SK-N-SH treated with all-trans-retinoic acid at 6 μM for 48 hours (cell line): ENCODE measurements around the gene SORL1.

ENCODE experiments used
- ATAC-seq: fragments of 200-7000 bp; cut with Tn5 transposase; 3 replicates; pipeline ENCODE4 v1.9.1; 2020; ENCODE audit warnings: mild to moderate bottlenecking, moderate library complexity
- ARNTL ChIP-seq: fragments of 450-650 bp; formaldehyde crosslinking; IDR thresholded peaks from 2 replicates; pipeline ENCODE4 v1.5.0; 2020; ENCODE audit warnings: low read depth, mild to moderate bottlenecking, moderate library complexity, borderline replicate concordance
- CSDC2 ChIP-seq: fragments of 250-450 bp; sonication (Bioruptor Pico); IDR thresholded peaks from 2 replicates; pipeline ENCODE4 v1.5.0; 2020; ENCODE audit warnings: mild to moderate bottlenecking, moderate library complexity
- ESRRG ChIP-seq: fragments of 250-450 bp; sonication (Bioruptor Pico); IDR thresholded peaks from 2 replicates; pipeline ENCODE4 v1.6.1; 2021; ENCODE audit warnings: mild to moderate bottlenecking
- ISL1 ChIP-seq: fragments of 250-450 bp; sonication (Bioruptor Pico); IDR thresholded peaks from 2 replicates; pipeline ENCODE4 v2.1.2; 2022; ENCODE audit warnings: mild to moderate bottlenecking, moderate library complexity
- OSR1 ChIP-seq: fragments of 250-450 bp; sonication (Bioruptor Pico); IDR thresholded peaks from 2 replicates; pipeline ENCODE4 v1.8.0; 2022; ENCODE audit warnings: moderate library complexity, mild to moderate bottlenecking, inconsistent platforms
- PPARA ChIP-seq: fragments of 250-450 bp; sonication (Bioruptor Pico); IDR thresholded peaks from 2 replicates; pipeline ENCODE4 v1.5.0; 2020; ENCODE audit warnings: mild to moderate bottlenecking, borderline replicate concordance
- RARB ChIP-seq: fragments of 250-450 bp; sonication (Bioruptor Pico); IDR thresholded peaks from 2 replicates; pipeline ENCODE4 v1.8.0; 2021; ENCODE audit warnings: mild to moderate bottlenecking, moderate library complexity
- TCF4 ChIP-seq: fragments of 250-450 bp; sonication (Bioruptor Pico); IDR thresholded peaks from 2 replicates; pipeline ENCODE4 v1.8.0; 2021; ENCODE audit warnings: mild to moderate bottlenecking, moderate library complexity, borderline replicate concordance
- TOX ChIP-seq: fragments of 250-450 bp; sonication (Bioruptor Pico); IDR thresholded peaks from 2 replicates; pipeline ENCODE4 v1.8.0; 2021; ENCODE audit warnings: mild to moderate bottlenecking, moderate library complexity, borderline replicate concordance
- ZC3H10 ChIP-seq: fragments of 250-450 bp; sonication (Bioruptor Pico); IDR thresholded peaks from 2 replicates; pipeline ENCODE4 v1.5.1; 2021; ENCODE audit warnings: mild to moderate bottlenecking, moderate library complexity
- ZFP30 ChIP-seq: fragments of 450-650 bp; formaldehyde crosslinking; IDR thresholded peaks from 2 replicates; pipeline ENCODE4 v1.5.0; 2022; ENCODE audit warnings: mild to moderate bottlenecking, moderate library complexity
- ZNF565 ChIP-seq: fragments of 450-650 bp; formaldehyde crosslinking; conservative IDR thresholded peaks from 2 replicates; pipeline ENCODE4 v1.5.0; 2020; ENCODE audit warnings: low read depth, mild to moderate bottlenecking, moderate library complexity
- ZNF70 ChIP-seq: fragments of 450-650 bp; formaldehyde crosslinking; IDR thresholded peaks from 2 replicates; pipeline ENCODE4 v1.5.0; 2020; ENCODE audit warnings: mild to moderate bottlenecking, moderate library complexity
- ZNF8 ChIP-seq: fragments of 450-650 bp; formaldehyde crosslinking; IDR thresholded peaks from 2 replicates; pipeline ENCODE4 v1.5.0; 2020; ENCODE audit warnings: mild to moderate bottlenecking, moderate library complexity
- TF ChIP-seq, protein P1 (sequence below): fragments of 250-450 bp; sonication (Bioruptor Pico); IDR thresholded peaks from 2 replicates; pipeline ENCODE4 v1.5.0; 2020; ENCODE audit warnings: mild to moderate bottlenecking, moderate library complexity
- TF ChIP-seq, protein P2 (sequence below): fragments of 250-450 bp; sonication (Bioruptor Pico); IDR thresholded peaks from 2 replicates; pipeline ENCODE4 v1.8.0; 2021; ENCODE audit warnings: low read depth, mild to moderate bottlenecking, moderate library complexity, borderline replicate concordance
- TF ChIP-seq, protein P3 (sequence below): fragments of 250-450 bp; sonication (Bioruptor Pico); IDR thresholded peaks from 2 replicates; pipeline ENCODE4 v1.5.1; 2021; ENCODE audit warnings: mild to moderate bottlenecking, moderate library complexity
- TF ChIP-seq, protein P4 (sequence below): fragments of 250-450 bp; sonication (Bioruptor Pico); IDR thresholded peaks from 2 replicates; pipeline ENCODE4 v1.5.1; 2020; ENCODE audit warnings: low read depth, mild to moderate bottlenecking, moderate library complexity
- TF ChIP-seq, protein P5 (sequence below): fragments of 250-450 bp; sonication (Bioruptor Pico); IDR thresholded peaks from 2 replicates; pipeline ENCODE4 v1.8.0; 2020; ENCODE audit warnings: mild to moderate bottlenecking, moderate library complexity, borderline replicate concordance

Gene SORL1

DNA sequence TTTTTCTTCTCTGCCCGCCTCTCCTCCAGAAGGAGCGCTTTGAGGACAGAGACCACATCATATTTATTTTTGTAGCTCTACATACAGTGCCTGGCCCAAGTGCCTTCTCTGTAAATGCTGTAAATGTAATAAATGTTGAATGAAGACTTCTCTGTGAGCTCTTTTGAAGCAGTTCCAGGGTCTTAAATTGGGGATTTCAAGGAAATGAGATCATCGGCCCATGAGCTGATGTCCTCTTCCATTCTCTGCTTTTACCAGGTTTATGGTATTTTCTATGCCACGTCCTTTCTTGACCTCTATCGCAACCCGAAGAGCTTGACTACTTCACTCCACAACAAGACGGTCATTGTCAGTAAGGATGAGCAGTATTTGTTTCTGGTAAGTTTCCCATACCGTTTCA is 166.4 kb downstream of the SORL1 start:
- no peak for ATAC-seq
- no peak for TF ChIP-seq RARB
- no peak for TF ChIP-seq ARNTL (CRISPR knock-in tag)
- TF ChIP-seq, protein P1, sequence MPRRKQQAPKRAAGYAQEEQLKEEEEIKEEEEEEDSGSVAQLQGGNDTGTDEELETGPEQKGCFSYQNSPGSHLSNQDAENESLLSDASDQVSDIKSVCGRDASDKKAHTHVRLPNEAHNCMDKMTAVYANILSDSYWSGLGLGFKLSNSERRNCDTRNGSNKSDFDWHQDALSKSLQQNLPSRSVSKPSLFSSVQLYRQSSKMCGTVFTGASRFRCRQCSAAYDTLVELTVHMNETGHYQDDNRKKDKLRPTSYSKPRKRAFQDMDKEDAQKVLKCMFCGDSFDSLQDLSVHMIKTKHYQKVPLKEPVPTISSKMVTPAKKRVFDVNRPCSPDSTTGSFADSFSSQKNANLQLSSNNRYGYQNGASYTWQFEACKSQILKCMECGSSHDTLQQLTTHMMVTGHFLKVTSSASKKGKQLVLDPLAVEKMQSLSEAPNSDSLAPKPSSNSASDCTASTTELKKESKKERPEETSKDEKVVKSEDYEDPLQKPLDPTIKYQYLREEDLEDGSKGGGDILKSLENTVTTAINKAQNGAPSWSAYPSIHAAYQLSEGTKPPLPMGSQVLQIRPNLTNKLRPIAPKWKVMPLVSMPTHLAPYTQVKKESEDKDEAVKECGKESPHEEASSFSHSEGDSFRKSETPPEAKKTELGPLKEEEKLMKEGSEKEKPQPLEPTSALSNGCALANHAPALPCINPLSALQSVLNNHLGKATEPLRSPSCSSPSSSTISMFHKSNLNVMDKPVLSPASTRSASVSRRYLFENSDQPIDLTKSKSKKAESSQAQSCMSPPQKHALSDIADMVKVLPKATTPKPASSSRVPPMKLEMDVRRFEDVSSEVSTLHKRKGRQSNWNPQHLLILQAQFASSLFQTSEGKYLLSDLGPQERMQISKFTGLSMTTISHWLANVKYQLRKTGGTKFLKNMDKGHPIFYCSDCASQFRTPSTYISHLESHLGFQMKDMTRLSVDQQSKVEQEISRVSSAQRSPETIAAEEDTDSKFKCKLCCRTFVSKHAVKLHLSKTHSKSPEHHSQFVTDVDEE (CRISPR knock-in tag), result no peak

DNA sequence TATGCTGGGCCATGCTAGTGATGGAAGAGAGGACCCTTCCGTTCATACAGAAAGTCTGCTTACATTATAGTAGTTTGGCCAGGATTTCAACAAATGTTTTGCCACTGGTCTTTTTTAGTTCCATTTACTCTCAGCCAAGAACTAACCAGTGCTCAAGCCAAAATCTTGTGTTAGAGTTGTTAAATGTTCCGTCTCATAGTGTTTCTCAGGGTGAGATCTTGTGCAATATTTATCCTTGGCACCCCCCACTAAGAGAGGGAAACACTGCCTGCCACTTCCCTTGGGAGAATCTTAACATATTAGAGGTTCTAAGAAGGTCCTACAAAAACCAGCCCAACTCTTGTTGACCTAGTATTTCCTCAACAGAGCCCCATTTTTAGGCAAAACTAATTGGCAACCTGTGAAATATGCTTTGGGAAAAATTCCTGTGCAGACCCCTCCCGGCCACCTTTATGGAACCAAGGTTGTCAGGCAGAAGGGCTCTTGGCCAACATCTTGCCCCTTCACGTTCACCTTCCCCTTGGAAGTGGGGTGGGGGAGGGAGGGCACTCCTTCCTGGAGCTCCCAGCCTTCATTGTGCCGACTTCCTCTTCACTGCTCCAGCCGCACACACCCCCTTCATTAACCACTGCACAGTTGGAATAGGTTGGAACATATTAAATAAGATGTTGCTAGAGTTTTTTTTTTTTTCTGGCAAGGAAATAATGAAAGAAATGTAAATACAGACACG is 173.8 kb downstream of the SORL1 start:
- ATAC-seq, result no peak
- no peak for TF ChIP-seq ZFP30 (CRISPR knock-in tag)
- TF ChIP-seq, protein P2, sequence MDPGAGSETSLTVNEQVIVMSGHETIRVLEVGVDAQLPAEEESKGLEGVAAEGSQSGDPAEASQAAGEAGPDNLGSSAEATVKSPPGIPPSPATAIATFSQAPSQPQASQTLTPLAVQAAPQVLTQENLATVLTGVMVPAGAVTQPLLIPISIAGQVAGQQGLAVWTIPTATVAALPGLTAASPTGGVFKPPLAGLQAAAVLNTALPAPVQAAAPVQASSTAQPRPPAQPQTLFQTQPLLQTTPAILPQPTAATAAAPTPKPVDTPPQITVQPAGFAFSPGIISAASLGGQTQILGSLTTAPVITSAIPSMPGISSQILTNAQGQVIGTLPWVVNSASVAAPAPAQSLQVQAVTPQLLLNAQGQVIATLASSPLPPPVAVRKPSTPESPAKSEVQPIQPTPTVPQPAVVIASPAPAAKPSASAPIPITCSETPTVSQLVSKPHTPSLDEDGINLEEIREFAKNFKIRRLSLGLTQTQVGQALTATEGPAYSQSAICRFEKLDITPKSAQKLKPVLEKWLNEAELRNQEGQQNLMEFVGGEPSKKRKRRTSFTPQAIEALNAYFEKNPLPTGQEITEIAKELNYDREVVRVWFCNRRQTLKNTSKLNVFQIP, result no peak

DNA sequence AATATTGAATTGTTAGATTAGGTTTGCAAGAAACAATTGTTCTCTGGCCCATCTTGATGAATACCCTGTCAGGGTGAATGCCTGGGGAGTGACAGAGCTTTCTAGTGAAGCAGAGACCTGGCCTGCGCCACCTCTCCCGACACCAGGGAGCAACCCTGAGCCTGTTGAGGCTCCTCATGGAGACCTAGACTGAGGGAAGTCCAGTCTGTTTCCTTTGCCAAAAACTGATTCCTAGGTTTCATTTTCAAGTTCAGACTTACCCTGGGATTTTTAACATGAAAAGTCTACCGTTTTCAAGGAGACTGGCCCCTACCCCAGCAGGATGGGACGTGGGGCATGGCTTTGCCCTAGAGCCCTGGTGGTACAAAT is 174.4 kb downstream of the SORL1 start:
- TF ChIP-seq ZNF565 (CRISPR knock-in tag), result no peak
- no peak for TF ChIP-seq TCF4
- TF ChIP-seq ZNF8 (CRISPR knock-in tag), result no peak
- no peak for TF ChIP-seq PPARA
- no peak for TF ChIP-seq CSDC2 (CRISPR knock-in tag)
- TF ChIP-seq OSR1 (CRISPR knock-in tag), result no peak
- TF ChIP-seq, protein P3, sequence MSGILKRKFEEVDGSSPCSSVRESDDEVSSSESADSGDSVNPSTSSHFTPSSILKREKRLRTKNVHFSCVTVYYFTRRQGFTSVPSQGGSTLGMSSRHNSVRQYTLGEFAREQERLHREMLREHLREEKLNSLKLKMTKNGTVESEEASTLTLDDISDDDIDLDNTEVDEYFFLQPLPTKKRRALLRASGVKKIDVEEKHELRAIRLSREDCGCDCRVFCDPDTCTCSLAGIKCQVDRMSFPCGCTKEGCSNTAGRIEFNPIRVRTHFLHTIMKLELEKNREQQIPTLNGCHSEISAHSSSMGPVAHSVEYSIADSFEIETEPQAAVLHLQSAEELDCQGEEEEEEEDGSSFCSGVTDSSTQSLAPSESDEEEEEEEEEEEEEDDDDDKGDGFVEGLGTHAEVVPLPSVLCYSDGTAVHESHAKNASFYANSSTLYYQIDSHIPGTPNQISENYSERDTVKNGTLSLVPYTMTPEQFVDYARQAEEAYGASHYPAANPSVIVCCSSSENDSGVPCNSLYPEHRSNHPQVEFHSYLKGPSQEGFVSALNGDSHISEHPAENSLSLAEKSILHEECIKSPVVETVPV (CRISPR knock-in tag), result no peak
- TF ChIP-seq, protein P1 (CRISPR knock-in tag), result no peak
- TF ChIP-seq ZC3H10, result no peak
- no peak for TF ChIP-seq ESRRG (CRISPR knock-in tag)
- no peak for TF ChIP-seq ZNF70 (CRISPR knock-in tag)
- TF ChIP-seq, protein P4, sequence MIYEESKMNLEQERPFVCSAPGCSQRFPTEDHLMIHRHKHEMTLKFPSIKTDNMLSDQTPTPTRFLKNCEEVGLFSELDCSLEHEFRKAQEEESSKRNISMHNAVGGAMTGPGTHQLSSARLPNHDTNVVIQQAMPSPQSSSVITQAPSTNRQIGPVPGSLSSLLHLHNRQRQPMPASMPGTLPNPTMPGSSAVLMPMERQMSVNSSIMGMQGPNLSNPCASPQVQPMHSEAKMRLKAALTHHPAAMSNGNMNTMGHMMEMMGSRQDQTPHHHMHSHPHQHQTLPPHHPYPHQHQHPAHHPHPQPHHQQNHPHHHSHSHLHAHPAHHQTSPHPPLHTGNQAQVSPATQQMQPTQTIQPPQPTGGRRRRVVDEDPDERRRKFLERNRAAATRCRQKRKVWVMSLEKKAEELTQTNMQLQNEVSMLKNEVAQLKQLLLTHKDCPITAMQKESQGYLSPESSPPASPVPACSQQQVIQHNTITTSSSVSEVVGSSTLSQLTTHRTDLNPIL (CRISPR knock-in tag), result no peak
- TF ChIP-seq ZFP30 (CRISPR knock-in tag), result no peak
- TF ChIP-seq RARB, result no peak
- no peak for TF ChIP-seq ARNTL (CRISPR knock-in tag)
- TF ChIP-seq, protein P2, result no peak
- no peak for TF ChIP-seq TOX
- TF ChIP-seq, protein P5, sequence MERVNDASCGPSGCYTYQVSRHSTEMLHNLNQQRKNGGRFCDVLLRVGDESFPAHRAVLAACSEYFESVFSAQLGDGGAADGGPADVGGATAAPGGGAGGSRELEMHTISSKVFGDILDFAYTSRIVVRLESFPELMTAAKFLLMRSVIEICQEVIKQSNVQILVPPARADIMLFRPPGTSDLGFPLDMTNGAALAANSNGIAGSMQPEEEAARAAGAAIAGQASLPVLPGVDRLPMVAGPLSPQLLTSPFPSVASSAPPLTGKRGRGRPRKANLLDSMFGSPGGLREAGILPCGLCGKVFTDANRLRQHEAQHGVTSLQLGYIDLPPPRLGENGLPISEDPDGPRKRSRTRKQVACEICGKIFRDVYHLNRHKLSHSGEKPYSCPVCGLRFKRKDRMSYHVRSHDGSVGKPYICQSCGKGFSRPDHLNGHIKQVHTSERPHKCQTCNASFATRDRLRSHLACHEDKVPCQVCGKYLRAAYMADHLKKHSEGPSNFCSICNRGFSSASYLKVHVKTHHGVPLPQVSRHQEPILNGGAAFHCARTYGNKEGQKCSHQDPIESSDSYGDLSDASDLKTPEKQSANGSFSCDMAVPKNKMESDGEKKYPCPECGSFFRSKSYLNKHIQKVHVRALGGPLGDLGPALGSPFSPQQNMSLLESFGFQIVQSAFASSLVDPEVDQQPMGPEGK (CRISPR knock-in tag), result no peak
- TF ChIP-seq ISL1, result no peak
- no peak for ATAC-seq
